GM12873 (cell line): ENCODE data around the gene FERMT1.

ENCODE experiments used
- TF ChIP-seq, protein P1 (sequence below): IDR thresholded peaks from 2 replicates; pipeline ENCODE4 v1.5.1; 2012; ENCODE audit warnings: low read depth, mild to moderate bottlenecking, moderate library complexity, low read length, control low read depth; ENCODE audit not compliant: insufficient read depth; ENCODE audit errors: missing control alignments

The FERMT1 gene

DNA sequence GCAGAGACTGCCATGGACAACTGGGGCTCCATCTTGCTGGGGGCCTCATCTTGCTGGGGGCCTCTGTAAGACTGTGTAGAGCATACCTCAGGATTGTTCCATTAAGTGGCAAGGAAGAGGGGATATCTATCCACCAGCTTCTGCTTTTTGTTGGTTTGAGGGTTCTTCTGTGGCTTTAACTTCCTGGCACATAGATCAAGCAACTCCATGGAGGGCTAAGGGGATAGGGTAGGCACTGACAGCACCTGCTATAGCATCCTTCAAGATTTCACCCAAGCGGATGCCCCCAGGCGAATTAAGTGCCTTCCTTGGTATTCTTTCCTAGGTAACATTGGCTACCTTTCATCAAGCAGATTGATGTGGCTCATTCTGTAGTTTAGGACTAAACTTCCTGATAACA, 65.1 kb downstream of the FERMT1 start:
- TF ChIP-seq, protein P1, sequence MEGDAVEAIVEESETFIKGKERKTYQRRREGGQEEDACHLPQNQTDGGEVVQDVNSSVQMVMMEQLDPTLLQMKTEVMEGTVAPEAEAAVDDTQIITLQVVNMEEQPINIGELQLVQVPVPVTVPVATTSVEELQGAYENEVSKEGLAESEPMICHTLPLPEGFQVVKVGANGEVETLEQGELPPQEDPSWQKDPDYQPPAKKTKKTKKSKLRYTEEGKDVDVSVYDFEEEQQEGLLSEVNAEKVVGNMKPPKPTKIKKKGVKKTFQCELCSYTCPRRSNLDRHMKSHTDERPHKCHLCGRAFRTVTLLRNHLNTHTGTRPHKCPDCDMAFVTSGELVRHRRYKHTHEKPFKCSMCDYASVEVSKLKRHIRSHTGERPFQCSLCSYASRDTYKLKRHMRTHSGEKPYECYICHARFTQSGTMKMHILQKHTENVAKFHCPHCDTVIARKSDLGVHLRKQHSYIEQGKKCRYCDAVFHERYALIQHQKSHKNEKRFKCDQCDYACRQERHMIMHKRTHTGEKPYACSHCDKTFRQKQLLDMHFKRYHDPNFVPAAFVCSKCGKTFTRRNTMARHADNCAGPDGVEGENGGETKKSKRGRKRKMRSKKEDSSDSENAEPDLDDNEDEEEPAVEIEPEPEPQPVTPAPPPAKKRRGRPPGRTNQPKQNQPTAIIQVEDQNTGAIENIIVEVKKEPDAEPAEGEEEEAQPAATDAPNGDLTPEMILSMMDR, result no peak

DNA sequence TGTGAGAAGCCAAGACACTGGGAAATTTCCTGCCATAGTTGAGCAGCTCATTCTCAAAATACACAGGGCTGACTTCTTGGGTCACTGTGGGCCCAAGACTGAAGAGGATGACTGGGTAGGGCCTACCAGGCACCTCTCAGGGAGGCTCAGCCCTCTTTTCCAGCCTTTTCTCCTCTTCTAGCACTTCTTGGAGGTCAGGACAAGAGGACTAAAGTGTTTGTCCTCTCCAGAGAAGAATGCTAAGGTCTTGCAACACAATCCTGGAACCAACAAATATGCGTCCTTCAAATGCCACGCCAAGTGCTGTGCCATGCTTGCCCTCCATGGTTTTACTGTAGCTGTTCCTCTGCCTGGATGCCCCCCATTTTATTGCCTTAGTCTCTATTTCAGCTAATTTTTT, 65.7 kb downstream of the FERMT1 start:
- TF ChIP-seq, protein P1, result no peak

DNA sequence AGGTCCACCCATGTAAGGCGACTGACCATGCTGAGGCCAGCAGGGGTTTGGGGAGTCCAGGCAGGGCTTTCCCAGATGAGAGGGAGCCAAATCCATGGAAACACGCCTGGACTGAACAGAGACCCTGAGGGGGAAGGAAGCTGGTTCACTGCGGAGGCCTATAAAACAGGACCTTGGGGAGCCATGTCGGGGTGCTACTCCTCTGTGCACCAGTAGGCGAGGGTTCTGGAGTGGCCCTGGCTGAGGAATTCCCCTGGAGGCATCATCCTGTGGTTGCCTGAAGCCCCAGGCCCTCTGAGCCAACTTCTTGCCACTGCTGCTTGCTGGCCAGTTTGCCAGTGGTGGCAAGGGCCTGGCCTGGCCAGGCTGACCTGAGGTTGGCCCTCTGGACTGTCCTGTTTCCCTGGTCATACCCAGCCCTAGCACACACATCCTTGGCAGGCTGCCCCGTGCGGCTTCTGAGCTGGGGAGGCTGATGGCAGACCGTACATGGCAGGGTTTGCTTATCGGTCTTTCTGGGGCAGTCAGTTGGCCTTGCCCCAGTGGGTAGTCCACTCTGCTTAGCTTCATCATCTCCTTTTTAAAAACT, 66.8 kb downstream of the FERMT1 start:
- TF ChIP-seq, protein P1, result no peak

DNA sequence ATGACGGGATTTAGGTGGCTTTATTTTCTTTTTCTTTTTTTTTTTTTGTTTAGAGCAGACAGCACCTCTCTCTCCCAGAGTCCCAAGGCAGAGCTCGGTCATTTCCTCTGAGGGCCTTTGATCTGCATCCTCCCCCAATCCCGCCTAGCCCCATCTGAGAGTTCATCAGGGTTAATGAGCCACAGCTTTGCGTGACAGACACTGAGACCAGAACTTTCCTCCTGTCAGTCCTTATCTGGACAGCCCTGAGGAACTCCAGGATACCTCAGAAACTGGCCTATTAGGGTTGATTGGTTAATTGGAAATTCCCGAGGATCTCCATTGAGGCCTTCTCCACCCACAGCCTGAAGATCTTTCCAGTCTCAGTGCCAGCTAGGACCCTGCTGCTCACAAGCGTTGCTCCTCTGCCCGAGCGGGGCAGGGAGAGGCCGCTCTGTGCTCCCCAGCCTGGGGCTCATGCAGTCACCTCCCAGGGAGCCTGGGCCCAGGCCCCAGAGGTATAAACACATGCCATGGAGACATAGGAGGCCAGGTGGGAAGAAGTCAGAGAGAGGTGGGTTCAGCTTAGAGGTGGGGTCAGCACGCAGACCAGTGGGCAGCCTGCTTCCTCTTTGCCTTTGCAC, 67.6 kb downstream of the FERMT1 start:
- TF ChIP-seq, protein P1, result no peak

DNA sequence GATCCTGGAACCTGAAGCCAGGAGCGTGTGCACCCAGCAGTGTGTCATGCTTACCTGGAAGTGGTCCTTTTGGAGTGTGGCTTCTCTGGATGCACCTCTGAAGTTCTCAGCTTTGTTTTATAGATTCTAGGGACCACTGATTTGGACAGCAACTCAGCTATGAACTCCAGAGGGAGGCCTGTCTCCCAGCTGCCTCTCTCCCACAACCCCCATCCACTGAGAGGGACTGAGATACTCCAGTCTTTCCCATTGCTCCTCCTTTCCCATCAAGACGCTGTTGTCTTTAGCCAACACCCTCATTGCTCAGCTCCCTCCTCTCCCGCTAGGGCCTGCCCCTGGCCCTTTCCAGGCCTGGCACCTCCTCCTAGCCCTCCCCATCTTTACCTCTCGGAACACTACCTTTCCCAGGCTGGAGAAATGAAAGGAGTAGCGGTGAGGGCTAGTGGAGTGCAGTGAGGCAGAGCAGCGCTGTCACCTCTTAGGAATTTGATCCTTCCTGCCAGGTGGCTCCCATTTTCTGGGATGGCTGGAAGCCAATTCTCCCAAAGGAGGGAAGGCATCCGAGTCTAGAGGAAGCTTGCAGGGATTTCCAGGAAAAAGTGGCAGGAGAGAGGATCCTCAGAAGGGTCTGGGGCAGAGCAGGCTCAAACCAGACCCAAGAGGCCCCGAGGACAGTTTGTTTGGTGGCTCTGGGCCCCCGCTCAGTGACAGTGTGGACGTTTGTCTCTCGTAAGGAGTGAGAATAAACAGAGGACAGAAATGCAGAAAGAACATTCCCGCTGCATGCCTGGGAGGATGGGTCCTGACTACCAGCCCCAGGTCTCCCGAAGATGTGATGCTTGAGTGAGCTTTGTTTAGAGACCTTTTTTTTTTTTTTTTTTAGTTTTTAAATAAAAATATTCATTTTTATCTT, 68.8 kb downstream of the FERMT1 start, which contains the start of gene LRRN4:
Gene LRRN4 (minus strand): TSS at position 285 of the 913 bp plus-strand sequence. CDS start 1,261 bp downstream, outside the sequence.
- TF ChIP-seq, protein P1, result no peak

DNA sequence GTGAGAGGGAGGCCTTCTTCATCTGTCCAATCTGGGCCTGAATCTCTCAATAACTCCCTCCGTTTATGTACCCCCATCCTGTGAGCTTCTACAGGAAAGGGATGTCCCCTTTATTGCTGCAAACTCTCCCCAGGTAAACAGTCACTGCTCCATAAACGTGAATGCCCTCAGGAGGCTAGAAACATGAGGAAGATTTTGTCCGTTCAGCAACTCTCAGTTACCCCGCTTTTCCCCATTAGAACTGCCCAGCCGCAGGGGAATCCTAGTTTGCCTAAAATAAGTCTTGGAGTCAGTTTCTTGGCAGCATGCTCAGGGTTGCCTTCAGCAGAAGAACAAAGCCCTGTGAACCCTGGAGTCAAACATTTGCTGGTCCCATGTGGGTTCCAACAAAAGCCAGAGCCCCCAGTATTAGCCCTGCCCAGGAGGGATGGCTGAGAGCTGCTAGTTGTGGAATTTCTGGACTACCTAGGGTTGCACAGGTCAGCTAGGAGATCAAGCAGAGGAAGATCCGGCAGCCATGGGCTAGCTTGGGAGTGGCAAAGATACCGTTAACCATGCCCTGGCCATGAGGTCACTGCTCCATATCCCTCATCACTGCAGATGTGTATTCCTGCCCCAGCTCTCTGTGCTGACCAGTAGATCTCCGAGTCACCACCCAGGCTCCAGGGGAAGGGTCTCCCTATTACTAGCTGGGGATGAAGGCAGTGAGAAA, 69.6 kb downstream of the FERMT1 start:
- TF ChIP-seq, protein P1, result no peak

DNA sequence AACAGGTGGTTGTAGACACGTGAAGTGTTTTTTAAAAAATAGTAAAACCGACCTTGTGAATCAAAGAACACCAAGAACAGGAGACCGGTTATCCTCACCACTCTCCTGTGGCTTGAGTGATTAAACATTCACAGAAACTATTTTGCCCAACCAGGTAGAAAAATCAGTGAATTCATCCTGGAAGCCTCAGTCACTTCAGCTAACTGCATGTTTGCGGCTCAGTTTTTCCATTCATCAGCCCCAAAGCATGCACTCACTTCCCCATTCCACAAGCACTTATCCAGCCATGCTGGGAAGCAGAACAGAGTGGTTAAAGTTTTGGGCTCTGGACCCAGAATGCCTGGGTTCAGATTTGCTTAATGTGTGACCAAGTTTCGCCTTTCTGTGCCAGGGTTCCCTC, 71.3 kb downstream of the FERMT1 start:
- TF ChIP-seq, protein P1, result no peak
